ENCODE measurements around the gene HLCS. TPM values are rescaled to one million over a fixed set of nuclear protein-coding genes. Genes with fewer than 3 reads are reported as not detected.

The HLCS gene
- total and polyA plus RNA-seq, 10 of the 15 experiments (the other 5 are each of a cell fraction or from before 2014, with no cell fraction given) = 1.5 to 12.7 (median 9.6) TPM

- H3K4me2 ChIP-seq (ENCODE audit: control insufficient read depth, insufficient read depth) = no peak overlapping the region
- intact Hi-C loops (cut with micrococcal nuclease; ENCODE audit: unreplicated experiment) = loop anchor here (1.0 to 5.0 kb wide), 3 partner anchors 222 to 434 kb away; no protein-coding TSS in a partner anchor
- peak; percentile 51 to 61 (median 53) for TF ChIP-seq CTCF (IDR thresholded peaks at IDR 0.05 in 2 of 3, conservative IDR thresholded peaks at IDR 0.05 in 1 of 3; ENCODE audit: control insufficient read depth in 2 of 3, extremely low read depth in 1 of 3, insufficient read depth in 1 of 3, low read depth in 3 of 3, low read length in 3 of 3)
- peak; percentile 65 for TF ChIP-seq RAD21 (IDR thresholded peaks at IDR 0.05; ENCODE audit: insufficient read depth, low read depth, low read length)
- no peak; the same call in 1 of the 2 replicates for TF ChIP-seq NR2F1 (conservative IDR thresholded peaks at IDR 0.05)
- H3K4me1 ChIP-seq (ENCODE audit: control insufficient read depth, insufficient read depth, low read length) = no peaks in the 10 kb centered on the region
- no TSS peak for BruUV-seq (replicated peaks)
- H3K79me2 ChIP-seq (ENCODE audit: control insufficient read depth, insufficient read depth, low read length) = no peaks in the 10 kb centered on the region
- ATAC-seq (peak; percentile 83), FAIRE-seq (no peak), DNase-seq (ENCODE audit: low read depth, low spot score) (no peak)
- H3K4me3 ChIP-seq = no peak overlapping the region
- H3K9ac ChIP-seq (ENCODE audit: control insufficient read depth, insufficient read depth, low read length) = no peak overlapping the region
- H4K20me1 ChIP-seq (ENCODE audit: control insufficient read depth, insufficient read depth) = no peaks in the 10 kb centered on the region
- 43% methylated on average over 5 of the region's 5 CpGs for WGBS (ENCODE audit: insufficient coverage, insufficient replicate concordance, low lambda C conversion rate, missing lambda C conversion rate)
- no peak overlapping the region for H2AFZ ChIP-seq (ENCODE audit: control insufficient read depth, low read depth, low read length)
- H3K9me3 ChIP-seq (replicated peaks; ENCODE audit: control insufficient read depth, insufficient read depth, low read length) = no peaks in the 10 kb centered on the region
- ChIA-PET CTCF (interaction anchor here (0.6 to 1.9 kb wide), 19 partner anchors 11 to 435 kb away, joined by 3 to 34 read pairs (median 4); no protein-coding TSS in a partner anchor), POLR2A (no interaction called here), SMC1A (ENCODE audit: uncharacterized antibody, unreplicated experiment) (interaction anchor here (0.6 to 2.3 kb wide), 5 partner anchors 45 to 432 kb away, joined by 3 to 14 read pairs (median 4); no protein-coding TSS in a partner anchor), RAD21 (ENCODE audit: unreplicated experiment) (interaction anchor here (1.1 to 1.8 kb wide), 3 partner anchors 224 to 424 kb away, joined by 3 to 8 read pairs (median 6); no protein-coding TSS in a partner anchor)
- no peaks in the 10 kb centered on the region for H3K27me3 ChIP-seq (replicated peaks in 1 of 2; ENCODE audit: control insufficient read depth in 2 of 2, insufficient read depth in 2 of 2, low read length in 1 of 2)
- H3K36me3 ChIP-seq (ENCODE audit: control insufficient read depth in 2 of 2, insufficient read depth in 2 of 2, low read length in 1 of 2) = no peaks in the 10 kb centered on the region
- in situ Hi-C loops (cut with MboI) = no loop called here
- H3K27ac ChIP-seq (ENCODE audit: control insufficient read depth, insufficient read depth) = no peak overlapping the region
Observed at GRCh38 chr21:36854391-36854790, 112.1 kb downstream of the HLCS start.

GRCh38 chr21:36852864-36853263, 113.6 kb downstream of the HLCS start:
- no peak for DNase-seq (ENCODE audit: low read depth, low spot score)
- in situ Hi-C loops (cut with MboI) (no loop called here), intact Hi-C loops (cut with micrococcal nuclease; ENCODE audit: unreplicated experiment) (loop anchor here (5.0 kb wide), 1 partner anchor 221 kb away; no protein-coding TSS in a partner anchor)
- H3K27ac ChIP-seq (ENCODE audit: control insufficient read depth, insufficient read depth) = no peak overlapping the region
- FAIRE-seq = no peak
- H3K4me1 ChIP-seq (ENCODE audit: control insufficient read depth, insufficient read depth, low read length) = no peaks in the 10 kb centered on the region
- H3K27me3 ChIP-seq (replicated peaks in 1 of 2; ENCODE audit: control insufficient read depth in 2 of 2, insufficient read depth in 2 of 2, low read length in 1 of 2) = no peaks in the 10 kb centered on the region
- H3K4me3 ChIP-seq = no peak overlapping the region
- CTCF ChIA-PET = interaction anchor here (1.4 to 1.9 kb wide), 2 partner anchors 189 to 222 kb away, joined by 4 to 34 read pairs; no protein-coding TSS in a partner anchor
- POLR2A ChIA-PET = no interaction called here
- no peaks in the 10 kb centered on the region for H3K9me3 ChIP-seq (replicated peaks; ENCODE audit: control insufficient read depth, insufficient read depth, low read length)
- SMC1A ChIA-PET (ENCODE audit: uncharacterized antibody, unreplicated experiment) = interaction anchor here (2.3 kb wide), 1 partner anchor 222 kb away, joined by 14 read pairs; no protein-coding TSS in a partner anchor
- no peak overlapping the region for H3K9ac ChIP-seq (ENCODE audit: control insufficient read depth, insufficient read depth, low read length)
- 61% methylated on average over 4 of the region's 4 CpGs for WGBS (ENCODE audit: insufficient coverage, insufficient replicate concordance, low lambda C conversion rate, missing lambda C conversion rate)
- no peak overlapping the region for H3K4me2 ChIP-seq (ENCODE audit: control insufficient read depth, insufficient read depth)
- H2AFZ ChIP-seq (ENCODE audit: control insufficient read depth, low read depth, low read length) = no peak overlapping the region
- no peaks in the 10 kb centered on the region for H3K36me3 ChIP-seq (ENCODE audit: control insufficient read depth in 2 of 2, insufficient read depth in 2 of 2, low read length in 1 of 2)
- RAD21 ChIA-PET (ENCODE audit: unreplicated experiment) = no interaction called here
- no peaks in the 10 kb centered on the region for H3K79me2 ChIP-seq (ENCODE audit: control insufficient read depth, insufficient read depth, low read length)
- H4K20me1 ChIP-seq (ENCODE audit: control insufficient read depth, insufficient read depth) = no peaks in the 10 kb centered on the region
- BruUV-seq (replicated peaks) = no TSS peak
- no peak for ATAC-seq
- TF ChIP-seq RELA (IDR thresholded peaks at IDR 0.05; ENCODE audit: borderline replicate concordance, partially characterized antibody) (no peak), PBX3 (IDR thresholded peaks at IDR 0.05; ENCODE audit: insufficient replicate concordance, low read depth, low read length) (no peak), TBL1XR1 (IDR thresholded peaks at IDR 0.05; ENCODE audit: low read depth, low read length) (no peak), SMAD5 (IDR thresholded peaks at IDR 0.05; ENCODE audit: low read depth) (no peak), SMARCA5 (IDR thresholded peaks at IDR 0.05) (no peak), SREBF2 (IDR thresholded peaks at IDR 0.05; ENCODE audit: low read length) (no peak), JUND (IDR thresholded peaks at IDR 0.05; ENCODE audit: low read depth, low read length) (no peak), HDGF (IDR thresholded peaks at IDR 0.05) (no peak), POU2F2 (IDR thresholded peaks at IDR 0.05; ENCODE audit: borderline replicate concordance, low read depth, low read length) (no peak), ZNF24 (IDR thresholded peaks at IDR 0.05) (no peak), GATAD2B (conservative IDR thresholded peaks at IDR 0.05; ENCODE audit: low read depth) (no peak), CBX5 (IDR thresholded peaks at IDR 0.05; ENCODE audit: low read depth) (no peak), CEBPB (IDR thresholded peaks at IDR 0.05; ENCODE audit: borderline replicate concordance in 1 of 2, low read depth in 2 of 2, low read length in 2 of 2) (no peak)

All from GM12878 (cell line).